Hepatic stellate cell (primary cell): ENCODE measurements around the gene CLIP2.
"Not testable (repeated sequence)": the region's sequence is repeated elsewhere in the genome, so short reads cannot be mapped to it uniquely, and the experiment has no call there.

Source experiments
- DNase-seq: peaks from one replicate; pipeline ENCODE4 v3.0.0; 2011; ENCODE audit warnings: low spot score

CLIP2 gene

GRCh38 chr7:74371381-74372341 lies 82.5 kb downstream of the CLIP2 start:
- no peak for DNase-seq

GRCh38 chr7:74372511-74373111 lies 83.4 kb downstream of the CLIP2 start:
- no peak for DNase-seq

- DNase-seq = no peak
Observed at GRCh38 chr7:74373536-74373935, 84.3 kb downstream of the CLIP2 start.

- no peak for DNase-seq
Observed at GRCh38 chr7:74375726-74376220, 86.6 kb downstream of the CLIP2 start.

- no peak for DNase-seq
Observed at GRCh38 chr7:74376256-74377036, 87.2 kb downstream of the CLIP2 start.

- DNase-seq = no peak
Observed at GRCh38 chr7:74379938-74380337, 90.7 kb downstream of the CLIP2 start.

GRCh38 chr7:74380720-74381119 lies 91.5 kb downstream of the CLIP2 start:
- DNase-seq = no peak

GRCh38 chr7:74384086-74384485 lies 94.9 kb downstream of the CLIP2 start:
- not testable (repeated sequence) for DNase-seq

- not testable (repeated sequence) for DNase-seq
Observed at GRCh38 chr7:74384854-74385253, 95.6 kb downstream of the CLIP2 start.

GRCh38 chr7:74387606-74388005 lies 98.4 kb downstream of the CLIP2 start:
- no peak for DNase-seq

GRCh38 chr7:74388880-74389415 lies 99.7 kb downstream of the CLIP2 start:
- DNase-seq = no peak

- not testable (repeated sequence) for DNase-seq
Observed at GRCh38 chr7:74393722-74394121, 104.5 kb downstream of the CLIP2 start.

GRCh38 chr7:74394601-74395000 lies 105.4 kb downstream of the CLIP2 start:
- not testable (repeated sequence) for DNase-seq

- no peak for DNase-seq
Observed at GRCh38 chr7:74395745-74396311, 106.6 kb downstream of the CLIP2 start.

GRCh38 chr7:74396993-74397392 lies 107.8 kb downstream of the CLIP2 start:
- no peak for DNase-seq

- DNase-seq = no peak
Observed at GRCh38 chr7:74398426-74398825, 109.2 kb downstream of the CLIP2 start.

- no peak for DNase-seq
Observed at GRCh38 chr7:74399006-74399405, 109.8 kb downstream of the CLIP2 start.

GRCh38 chr7:74400420-74401136 lies 111.4 kb downstream of the CLIP2 start:
- DNase-seq = no peak

- peak; percentile 75 for DNase-seq
Observed at GRCh38 chr7:74401137-74401859, 112.1 kb downstream of the CLIP2 start.

- not testable (repeated sequence) for DNase-seq
Observed at GRCh38 chr7:74402668-74403067, 113.5 kb downstream of the CLIP2 start.
